Endothelial cell of umbilical vein (primary cell): ENCODE data around the gene CADPS. TPM values are rescaled to one million over a fixed set of nuclear protein-coding genes. Genes with fewer than 3 reads are reported as not detected.

Experiments
- BruUV-seq: library from RNA; stranded (reverse); fragments of 400-500 nt; replicated peaks from 2 replicates; lab custom pipeline; 2021; lab: Mats Ljungman, UMichigan
- CTCF ChIA-PET: fragments of 300-600, 350-600 bp; sonication (Branson Sonifier 250); formaldehyde crosslinking; loops from one replicate; lab custom pipeline; 2021; ENCODE audit warnings: antibody characterized with exemption, inconsistent platforms; lab: Charles Lee
- POLR2A ChIA-PET: fragments of 300-600, 350-600 bp; sonication (Branson Sonifier 250); formaldehyde crosslinking; loops from one replicate; lab custom pipeline; 2021; ENCODE audit warnings: antibody characterized with exemption, inconsistent platforms; lab: Charles Lee
- DNase-seq: peaks from one replicate; pipeline ENCODE4 v3.0.0-alpha.2; 2011; ENCODE audit warnings: low read depth, low spot score
- FAIRE-seq: peaks from 2 replicates; lab custom pipeline; 2011; peaks lifted over from hg19 to GRCh38; lab: Jason Lieb, UNC
- H2AFZ ChIP-seq: 2 replicates; pipeline ENCODE4 v1.6.0; 2012; ENCODE audit warnings: low read depth, low read length, control low read depth, inconsistent platforms
- H3K27ac ChIP-seq: 2 replicates; pipeline ENCODE4 v1.5.1; 2011; ENCODE audit warnings: low read depth, mild to moderate bottlenecking, control low read depth, low read length, moderate library complexity; ENCODE audit not compliant: insufficient read depth
- H3K27me3 ChIP-seq, 2 experiments: 2 replicates each; pipeline versions ENCODE4 v1.6.0 to v1.6.1; 2011; ENCODE audit warnings: low read length in 2 of 2, mixed read lengths in 1 of 2; ENCODE audit not compliant: control insufficient read depth in 2 of 2, insufficient read depth in 2 of 2
- H3K36me3 ChIP-seq, 2 experiments: 2 replicates in 1 of 2; 3 replicates in 1 of 2; pipeline ENCODE4 v1.5.1; 2011; ENCODE audit warnings: low read length in 2 of 2, mild to moderate bottlenecking in 1 of 2, moderate library complexity in 1 of 2; ENCODE audit not compliant: control insufficient read depth in 2 of 2, insufficient read depth in 2 of 2; ENCODE audit errors: extremely low read depth in 1 of 2
- H3K4me1 ChIP-seq: 3 replicates; pipeline ENCODE4 v1.5.1; 2011; ENCODE audit warnings: mild to moderate bottlenecking, low read length; ENCODE audit not compliant: control insufficient read depth, insufficient read depth; ENCODE audit errors: extremely low read depth
- H3K4me2 ChIP-seq: 2 replicates; pipeline ENCODE4 v1.6.1; 2011; ENCODE audit warnings: low read length, control low read depth, mixed read lengths; ENCODE audit not compliant: insufficient read depth
- H3K4me3 ChIP-seq, 3 experiments: fragments of 200-600 bp in 1 of 3; sonication (generic), shearing (Covaris generic) in 1 of 3; replicated peaks in 1 of 3; 2 replicates each; pipeline ENCODE4 v1.5.1; 2011 to 2016; ENCODE audit warnings: control low read depth in 3 of 3, low read length in 3 of 3, mild to moderate bottlenecking in 2 of 3, inconsistent platforms in 1 of 3, low read depth in 1 of 3, moderate library complexity in 1 of 3; ENCODE audit not compliant: insufficient read depth in 1 of 3
- H3K79me2 ChIP-seq: 2 replicates; pipeline ENCODE4 v1.6.0; 2012; ENCODE audit warnings: low read length, inconsistent platforms; ENCODE audit not compliant: control insufficient read depth, insufficient read depth
- H3K9ac ChIP-seq: replicated peaks from 2 replicates; pipeline ENCODE3; 2011; ENCODE audit warnings: low read length, control low read depth; ENCODE audit not compliant: insufficient read depth; ENCODE audit errors: extremely low read depth
- H3K9me1 ChIP-seq: replicated peaks from 3 replicates; pipeline ENCODE4 v1.6.0; 2011; ENCODE audit warnings: mild to moderate bottlenecking, low read length; ENCODE audit not compliant: control insufficient read depth, insufficient read depth; ENCODE audit errors: extremely low read depth
- H3K9me3 ChIP-seq: replicated peaks from 2 replicates; pipeline ENCODE4 v1.5.1; 2012; ENCODE audit warnings: low read length, inconsistent platforms; ENCODE audit not compliant: control insufficient read depth, insufficient read depth
- H4K20me1 ChIP-seq: replicated peaks from 2 replicates; pipeline ENCODE3; 2011; ENCODE audit warnings: mild to moderate bottlenecking, low read length; ENCODE audit not compliant: control insufficient read depth, insufficient read depth; ENCODE audit errors: extremely low read depth
- CTCF ChIP-seq, 2 donors: IDR thresholded peaks; 1 replicate in 1 of 2; 2 replicates in 1 of 2; pipeline ENCODE4 v1.5.1; 2011; ENCODE audit warnings: low read length in 2 of 2, mild to moderate bottlenecking in 2 of 2, moderate library complexity in 2 of 2, control low read depth in 1 of 2, inconsistent platforms in 1 of 2, low read depth in 1 of 2; ENCODE audit not compliant: insufficient read depth in 1 of 2; ENCODE audit errors: extremely low read depth in 1 of 2
- EZH2 ChIP-seq: IDR thresholded peaks from 2 replicates; pipeline ENCODE4 v1.6.1; 2012; ENCODE audit warnings: borderline replicate concordance, low read depth, mild to moderate bottlenecking, moderate library complexity, low read length, inconsistent platforms; ENCODE audit not compliant: severe bottlenecking
- FOS ChIP-seq: IDR thresholded peaks from 2 replicates; pipeline ENCODE4 v1.6.1; 2011; ENCODE audit warnings: mild to moderate bottlenecking, low read length, moderate library complexity, borderline replicate concordance; ENCODE audit not compliant: insufficient read depth
- JUN ChIP-seq: IDR thresholded peaks from 2 replicates; pipeline ENCODE4 v1.6.1; 2011; ENCODE audit warnings: borderline replicate concordance, low read depth; ENCODE audit not compliant: insufficient read length, insufficient read depth
- MYC ChIP-seq: IDR thresholded peaks from one replicate; pipeline ENCODE4 v1.6.1; 2011; ENCODE audit warnings: mild to moderate bottlenecking, low read depth, low read length
- POLR2A ChIP-seq: IDR thresholded peaks from 2 replicates; pipeline ENCODE4 v1.6.1; 2012; ENCODE audit warnings: low read depth, mild to moderate bottlenecking, control low read depth, low read length
- POLR2AphosphoS5 ChIP-seq: IDR thresholded peaks from 2 replicates; pipeline ENCODE4 v1.6.1; 2012; ENCODE audit warnings: low read depth, mild to moderate bottlenecking, control low read depth, low read length, moderate library complexity; ENCODE audit not compliant: insufficient read depth
- dilution Hi-C: fragments of 300-500 bp; cut with MboI; formaldehyde crosslinking; loops from one replicate; pipeline ENCODE4 v1.15.0; 2019; ENCODE audit warnings: low sequenced_read_pairs; ENCODE audit not compliant: extremely low pct_ligation_motif_present
- intact Hi-C: fragments of 100-400 bp; cut with micrococcal nuclease; formaldehyde crosslinking; loops from one replicate; pipeline ENCODE4 v1.10.0; 2022
- polyA plus RNA-seq, 4 experiments: library from polyadenylated mRNA; depleted of rRNA in 3 of 4; stranded (reverse) in 3 of 4; unstranded in 1 of 4; fragments of >200 nt; gene quantifications; 2 replicates each; pipeline versions ENCODE4 v1.2.1 to v1.2.3, GENCODE V29; 2011 to 2012; ENCODE audit warnings: missing spikeins in 1 of 4
- total RNA-seq: library from RNA; stranded (reverse); gene quantifications from 2 replicates; pipeline ENCODE4 v1.2.3, GENCODE V29; 2021
- TF ChIP-seq, protein P1 (sequence below): IDR thresholded peaks from 2 replicates; pipeline ENCODE4 v1.6.1; 2011; ENCODE audit not compliant: insufficient read depth, insufficient read length

CADPS gene
- total and polyA plus RNA-seq, 2 donors (not counting 3 experiments of a cell fraction or from before 2014, with no cell fraction given): not detected

DNA sequence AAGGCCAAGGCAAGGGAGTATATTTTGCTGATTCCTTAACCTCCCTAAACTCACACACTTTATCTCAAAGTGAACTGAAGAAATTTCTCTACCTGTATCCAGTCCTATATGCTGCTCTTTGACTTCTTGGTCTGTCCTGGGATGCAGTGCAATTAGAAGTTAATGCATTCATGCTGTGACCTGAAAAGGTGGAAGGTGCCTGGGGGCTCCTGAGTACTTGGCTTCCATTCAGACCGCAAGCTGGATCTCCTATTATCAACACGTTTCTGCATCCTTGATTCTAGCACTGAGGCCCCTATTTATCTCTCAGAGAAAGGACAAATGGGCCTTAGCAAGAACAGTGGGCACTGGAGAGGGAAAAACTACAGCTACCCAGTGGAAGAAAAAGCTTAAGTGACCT lies 17.7 kb upstream of the CADPS start:
- no peak overlapping the region for H3K27ac ChIP-seq
- dilution Hi-C loops (no loop called here), intact Hi-C loops (no loop called here)
- H3K9me3 ChIP-seq: no peaks in the 10 kb centered on the region
- no peak for DNase-seq
- no peak overlapping the region for H3K4me2 ChIP-seq
- no TSS peak for BruUV-seq
- H4K20me1 ChIP-seq: no peaks in the 10 kb centered on the region
- ChIA-PET POLR2A (no interaction called here), CTCF (no interaction called here)
- H3K36me3 ChIP-seq: no peaks in the 10 kb centered on the region
- TF ChIP-seq POLR2A (no peak), POLR2AphosphoS5 (no peak), FOS (no peak), EZH2 (no peak), MYC (no peak), CTCF (IDR thresholded peaks at IDR 0.05; ENCODE audit: extremely low read depth in 1 of 2, insufficient read depth in 1 of 2, low read depth in 1 of 2, low read length in 2 of 2) (no peak), JUN (no peak)
- TF ChIP-seq, protein P1, sequence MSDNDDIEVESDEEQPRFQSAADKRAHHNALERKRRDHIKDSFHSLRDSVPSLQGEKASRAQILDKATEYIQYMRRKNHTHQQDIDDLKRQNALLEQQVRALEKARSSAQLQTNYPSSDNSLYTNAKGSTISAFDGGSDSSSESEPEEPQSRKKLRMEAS: no peak
- H2AFZ ChIP-seq: no peak overlapping the region
- no peaks in the 10 kb centered on the region for H3K27me3 ChIP-seq
- H3K9me1 ChIP-seq: no peaks in the 10 kb centered on the region
- no peak overlapping the region for H3K4me3 ChIP-seq
- no peak for FAIRE-seq
- H3K79me2 ChIP-seq: no peaks in the 10 kb centered on the region
- no peaks in the 10 kb centered on the region for H3K4me1 ChIP-seq
- H3K9ac ChIP-seq: no peak overlapping the region
